ENCODE measurements around the gene RAB11B. TPM values are rescaled to one million over a fixed set of nuclear protein-coding genes. Genes with fewer than 3 reads are reported as not detected.
A peak's percentile ranks its signal among the peaks of the same experiment; 100 is the strongest.
"Not testable (repeated sequence)": the region's sequence is repeated elsewhere in the genome, so short reads cannot be mapped to it uniquely, and the experiment has no call there.

The RAB11B gene
- total RNA-seq, 1 donor from 2014 or later, result 64.2 TPM

GRCh38 chr19:8421484-8422461 lies 31.6 kb downstream of the RAB11B start:
- Histone ChIP-seq H3K4me1 (ENCODE audit: control insufficient read depth in 3 of 3, insufficient read depth in 3 of 3, low read length in 3 of 3) (peaks cover 6 to 12% (median 9%) of the 10 kb centered on the region in 3 donors), H3K4me3 (ENCODE audit: low read length in 3 of 3) (no peak overlapping the region), H3K27ac (ENCODE audit: low read depth, low read length) (no peak overlapping the region), H3K9me3 (ENCODE audit: control insufficient read depth in 3 of 3, low read length in 3 of 3) (no peaks in the 10 kb centered on the region), H3K27me3 (ENCODE audit: control insufficient read depth in 3 of 3, insufficient read depth in 3 of 3, low read length in 3 of 3) (no peaks in the 10 kb centered on the region), H3K36me3 (ENCODE audit: control insufficient read depth in 3 of 3, insufficient read depth in 3 of 3, low read length in 3 of 3) (peaks cover 9 to 15% (median 12%) of the 10 kb centered on the region in 3 donors), H3K9ac (ENCODE audit: low read depth in 1 of 3, low read length in 3 of 3) (no peak overlapping the region)

- Histone ChIP-seq H3K27me3 (ENCODE audit: control insufficient read depth in 3 of 3, insufficient read depth in 3 of 3, low read length in 3 of 3) (no peaks in the 10 kb centered on the region), H3K4me3 (ENCODE audit: low read length in 3 of 3) (peak overlapping the region; percentile 13 to 38 (median 20)), H3K36me3 (ENCODE audit: control insufficient read depth in 3 of 3, insufficient read depth in 3 of 3, low read length in 3 of 3) (peaks cover 8 to 16% (median 14%) of the 10 kb centered on the region in 3 donors), H3K4me1 (ENCODE audit: control insufficient read depth in 3 of 3, insufficient read depth in 3 of 3, low read length in 3 of 3) (peaks cover 2 to 8% (median 3%) of the 10 kb centered on the region in 3 donors), H3K9ac (ENCODE audit: low read depth in 1 of 3, low read length in 3 of 3) (peak overlapping the region; percentile 20 to 66 (median 50)), H3K27ac (ENCODE audit: low read depth, low read length) (peak overlapping the region; percentile 88), H3K9me3 (ENCODE audit: control insufficient read depth in 3 of 3, low read length in 3 of 3) (no peaks in the 10 kb centered on the region)
Measured at GRCh38 chr19:8423817-8424223, 33.7 kb downstream of the RAB11B start.

GRCh38 chr19:8425331-8425730 lies 35.2 kb downstream of the RAB11B start:
- H3K9me3 ChIP-seq (ENCODE audit: control insufficient read depth in 3 of 3, low read length in 3 of 3); H3K4me1 ChIP-seq (ENCODE audit: control insufficient read depth in 3 of 3, insufficient read depth in 3 of 3, low read length in 3 of 3); H3K27ac ChIP-seq (ENCODE audit: low read depth, low read length); H3K4me3 ChIP-seq (ENCODE audit: low read length in 3 of 3); H3K9ac ChIP-seq (ENCODE audit: low read depth in 1 of 3, low read length in 3 of 3); H3K27me3 ChIP-seq (ENCODE audit: control insufficient read depth in 3 of 3, insufficient read depth in 3 of 3, low read length in 3 of 3): not testable (repeated sequence)
- peaks cover 8 to 18% (median 16%) of the 10 kb centered on the region in 3 donors for H3K36me3 ChIP-seq (ENCODE audit: control insufficient read depth in 3 of 3, insufficient read depth in 3 of 3, low read length in 3 of 3)

GRCh38 chr19:8426283-8426682 lies 36.1 kb downstream of the RAB11B start:
- Histone ChIP-seq H3K4me1 (ENCODE audit: control insufficient read depth in 3 of 3, insufficient read depth in 3 of 3, low read length in 3 of 3) (peaks cover 2 to 8% (median 3%) of the 10 kb centered on the region in 3 donors), H3K9ac (ENCODE audit: low read depth in 1 of 3, low read length in 3 of 3) (no peak overlapping the region), H3K4me3 (ENCODE audit: low read length in 3 of 3) (no peak overlapping the region), H3K27ac (ENCODE audit: low read depth, low read length) (no peak overlapping the region), H3K27me3 (ENCODE audit: control insufficient read depth in 3 of 3, insufficient read depth in 3 of 3, low read length in 3 of 3) (no peaks in the 10 kb centered on the region), H3K9me3 (ENCODE audit: control insufficient read depth in 3 of 3, low read length in 3 of 3) (no peaks in the 10 kb centered on the region), H3K36me3 (ENCODE audit: control insufficient read depth in 3 of 3, insufficient read depth in 3 of 3, low read length in 3 of 3) (peaks cover 11 to 23% (median 20%) of the 10 kb centered on the region in 3 donors)

GRCh38 chr19:8429044-8429443 lies 38.9 kb downstream of the RAB11B start:
- Histone ChIP-seq H3K4me1 (ENCODE audit: control insufficient read depth in 3 of 3, insufficient read depth in 3 of 3, low read length in 3 of 3) (peaks cover 0 to 4% (median 2%) of the 10 kb centered on the region in 3 donors), H3K4me3 (ENCODE audit: low read length in 3 of 3) (no peak overlapping the region), H3K9ac (ENCODE audit: low read depth in 1 of 3, low read length in 3 of 3) (no peak overlapping the region), H3K27ac (ENCODE audit: low read depth, low read length) (no peak overlapping the region), H3K36me3 (ENCODE audit: control insufficient read depth in 3 of 3, insufficient read depth in 3 of 3, low read length in 3 of 3) (peaks cover 4 to 16% (median 11%) of the 10 kb centered on the region in 3 donors), H3K27me3 (ENCODE audit: control insufficient read depth in 3 of 3, insufficient read depth in 3 of 3, low read length in 3 of 3) (no peaks in the 10 kb centered on the region), H3K9me3 (ENCODE audit: control insufficient read depth in 3 of 3, low read length in 3 of 3) (no peaks in the 10 kb centered on the region)

GRCh38 chr19:8429826-8430225 lies 39.7 kb downstream of the RAB11B start:
- H3K4me3 ChIP-seq (ENCODE audit: low read length in 3 of 3), result no peak overlapping the region
- no peaks in the 10 kb centered on the region for H3K4me1 ChIP-seq (ENCODE audit: control insufficient read depth in 3 of 3, insufficient read depth in 3 of 3, low read length in 3 of 3)
- no peak overlapping the region for H3K9ac ChIP-seq (ENCODE audit: low read depth in 1 of 3, low read length in 3 of 3)
- H3K9me3 ChIP-seq (ENCODE audit: control insufficient read depth in 3 of 3, low read length in 3 of 3), result no peaks in the 10 kb centered on the region
- H3K36me3 ChIP-seq (ENCODE audit: control insufficient read depth in 3 of 3, insufficient read depth in 3 of 3, low read length in 3 of 3), result peaks cover 4 to 16% (median 11%) of the 10 kb centered on the region in 3 donors
- no peaks in the 10 kb centered on the region for H3K27me3 ChIP-seq (ENCODE audit: control insufficient read depth in 3 of 3, insufficient read depth in 3 of 3, low read length in 3 of 3)
- H3K27ac ChIP-seq (ENCODE audit: low read depth, low read length), result no peak overlapping the region

- H3K36me3 ChIP-seq (ENCODE audit: control insufficient read depth in 3 of 3, insufficient read depth in 3 of 3, low read length in 3 of 3), result peaks cover 4 to 16% (median 11%) of the 10 kb centered on the region in 3 donors
- H3K4me3 ChIP-seq (ENCODE audit: low read length in 3 of 3), result no peak overlapping the region
- no peak overlapping the region for H3K9ac ChIP-seq (ENCODE audit: low read depth in 1 of 3, low read length in 3 of 3)
- H3K27ac ChIP-seq (ENCODE audit: low read depth, low read length), result no peak overlapping the region
- H3K9me3 ChIP-seq (ENCODE audit: control insufficient read depth in 3 of 3, low read length in 3 of 3), result no peaks in the 10 kb centered on the region
- no peaks in the 10 kb centered on the region for H3K27me3 ChIP-seq (ENCODE audit: control insufficient read depth in 3 of 3, insufficient read depth in 3 of 3, low read length in 3 of 3)
- H3K4me1 ChIP-seq (ENCODE audit: control insufficient read depth in 3 of 3, insufficient read depth in 3 of 3, low read length in 3 of 3), result no peaks in the 10 kb centered on the region
Measured at GRCh38 chr19:8430650-8431049, 40.5 kb downstream of the RAB11B start.

GRCh38 chr19:8438236-8438635 lies 48.1 kb downstream of the RAB11B start:
- Histone ChIP-seq H3K9me3 (ENCODE audit: control insufficient read depth in 3 of 3, low read length in 3 of 3) (no peaks in the 10 kb centered on the region), H3K4me3 (ENCODE audit: low read length in 3 of 3) (no peak overlapping the region), H3K36me3 (ENCODE audit: control insufficient read depth in 3 of 3, insufficient read depth in 3 of 3, low read length in 3 of 3) (peaks cover 3 to 12% (median 9%) of the 10 kb centered on the region in 3 donors), H3K9ac (ENCODE audit: low read depth in 1 of 3, low read length in 3 of 3) (no peak overlapping the region), H3K27ac (ENCODE audit: low read depth, low read length) (no peak overlapping the region), H3K27me3 (ENCODE audit: control insufficient read depth in 3 of 3, insufficient read depth in 3 of 3, low read length in 3 of 3) (no peaks in the 10 kb centered on the region), H3K4me1 (ENCODE audit: control insufficient read depth in 3 of 3, insufficient read depth in 3 of 3, low read length in 3 of 3) (no peaks in the 10 kb centered on the region)

GRCh38 chr19:8441725-8442544 lies 51.8 kb downstream of the RAB11B start:
- Histone ChIP-seq H3K36me3 (ENCODE audit: control insufficient read depth in 3 of 3, insufficient read depth in 3 of 3, low read length in 3 of 3) (peaks cover 4 to 16% (median 15%) of the 10 kb centered on the region in 3 donors), H3K27me3 (ENCODE audit: control insufficient read depth in 3 of 3, insufficient read depth in 3 of 3, low read length in 3 of 3) (no peaks in the 10 kb centered on the region)

More at GRCh38 chr19:8441725-8442544, 51.8 kb downstream of the RAB11B start:
- peaks cover 15 to 19% (median 19%) of the 10 kb centered on the region in 3 donors for H3K4me1 ChIP-seq (ENCODE audit: control insufficient read depth in 3 of 3, insufficient read depth in 3 of 3, low read length in 3 of 3)
- no peak overlapping the region for H3K27ac ChIP-seq (ENCODE audit: low read depth, low read length)
- no peak overlapping the region for H3K9ac ChIP-seq (ENCODE audit: low read depth in 1 of 3, low read length in 3 of 3)
- H3K9me3 ChIP-seq (ENCODE audit: control insufficient read depth in 3 of 3, low read length in 3 of 3), result no peaks in the 10 kb centered on the region
- H3K4me3 ChIP-seq (ENCODE audit: low read length in 3 of 3), result no peak overlapping the region

Measured in skeletal muscle tissue (tissue), 4 donors.